HEK293 (cell line): ENCODE data around the gene RTRAF.

Source experiments
- ATF2 ChIP-seq: fragments of 450-650 bp; formaldehyde crosslinking; IDR thresholded peaks from 2 replicates; pipeline ENCODE4 v1.5.1; 2016; ENCODE audit warnings: missing biosample characterization, missing genetic modification characterization, low read depth
- CTCF ChIP-seq: fragments of 450-650 bp; formaldehyde crosslinking; IDR thresholded peaks from 2 replicates; pipeline ENCODE4 v1.5.1; 2016; ENCODE audit warnings: missing biosample characterization, missing genetic modification characterization
- PBX3 ChIP-seq: sonication (generic); formaldehyde crosslinking; IDR thresholded peaks from 2 replicates; pipeline ENCODE4 v1.8.1; 2022; ENCODE audit warnings: mild to moderate bottlenecking, moderate library complexity, missing genetic modification reagents
- REST ChIP-seq: fragments of 450-650 bp; formaldehyde crosslinking; IDR thresholded peaks from 2 replicates; pipeline ENCODE4 v1.5.1; 2016; ENCODE audit warnings: missing biosample characterization, missing genetic modification characterization
- ZNF23 ChIP-seq: fragments of 450-650 bp; formaldehyde crosslinking; IDR thresholded peaks from 2 replicates; pipeline ENCODE4 v1.5.1; 2016; ENCODE audit warnings: missing biosample characterization, missing genetic modification characterization, borderline replicate concordance
- ZNF266 ChIP-seq: fragments of 450-650 bp; formaldehyde crosslinking; IDR thresholded peaks from 2 replicates; pipeline ENCODE4 v1.5.1; 2016; ENCODE audit warnings: missing biosample characterization, missing genetic modification characterization, low read depth
- ZNF302 ChIP-seq: fragments of 450-650 bp; formaldehyde crosslinking; IDR thresholded peaks from 2 replicates; pipeline ENCODE4 v1.5.1; 2016; ENCODE audit warnings: missing biosample characterization, missing genetic modification characterization, low read depth
- ZSCAN5A ChIP-seq: fragments of 450-650 bp; formaldehyde crosslinking; IDR thresholded peaks from 2 replicates; pipeline ENCODE4 v1.5.1; 2016; ENCODE audit warnings: missing biosample characterization, missing genetic modification characterization

- TF ChIP-seq REST (tag by site-specific recombination) (no peak), ZNF266 (tag by site-specific recombination) (no peak), ATF2 (tag by site-specific recombination) (no peak), ZNF23 (tag by site-specific recombination) (no peak), CTCF (tag by site-specific recombination) (no peak), ZSCAN5A (no peak), ZNF302 (tag by site-specific recombination) (no peak), PBX3 (CRISPR knock-in tag) (no peak)
These were observed 43.8 kb downstream of the RTRAF start for GRCh38 chr14:52033101-52033642.
